Uterus (tissue), 2 donors: Measurements from ENCODE around the gene ZNF493.

ENCODE experiments used
- CTCF ChIP-seq, 4 experiments: fragments of 200-600 bp in 2 of 4; fragments of 450-650 bp in 2 of 4; sonication (generic) in 2 of 4; IDR thresholded peaks; one replicate each; pipeline ENCODE4 v1.5.1; 2016 to 2019; ENCODE audit warnings: antibody characterized with exemption in 4 of 4, mild to moderate bottlenecking in 2 of 4, moderate library complexity in 1 of 4
- POLR2A ChIP-seq, 2 donors: fragments of 450-650 bp; IDR thresholded peaks; one replicate each; pipeline ENCODE4 v1.6.1; 2016; ENCODE audit warnings: antibody characterized with exemption in 2 of 2, mild to moderate bottlenecking in 1 of 2, moderate library complexity in 1 of 2

- TF ChIP-seq POLR2A (IDR thresholded peaks at IDR 0.05) (no peak), CTCF (IDR thresholded peaks at IDR 0.05) (no peak)
Observed at GRCh38 chr19:21352830-21353229, 44.1 kb upstream of the ZNF493 start.
